ENCODE results near the gene PDCD1. TPM values are rescaled to one million over a fixed set of nuclear protein-coding genes. Genes with fewer than 3 reads are reported as not detected.
"Not testable (repeated sequence)": the region's sequence is repeated elsewhere in the genome, so short reads cannot be mapped to it uniquely, and the experiment has no call there.

The PDCD1 gene
- total RNA-seq, 1 donor from 2014 or later = 1.4 TPM

- intact Hi-C loops (cut with micrococcal nuclease); ATAC-seq; DNase-seq: not testable (repeated sequence)
These were observed 38.6 kb downstream of the PDCD1 start for GRCh38 chr2:241819947-241820624.

- intact Hi-C loops (cut with micrococcal nuclease) = no loop called here
- no peak for ATAC-seq
These were observed 39.8 kb downstream of the PDCD1 start for GRCh38 chr2:241818943-241819270.

DNA sequence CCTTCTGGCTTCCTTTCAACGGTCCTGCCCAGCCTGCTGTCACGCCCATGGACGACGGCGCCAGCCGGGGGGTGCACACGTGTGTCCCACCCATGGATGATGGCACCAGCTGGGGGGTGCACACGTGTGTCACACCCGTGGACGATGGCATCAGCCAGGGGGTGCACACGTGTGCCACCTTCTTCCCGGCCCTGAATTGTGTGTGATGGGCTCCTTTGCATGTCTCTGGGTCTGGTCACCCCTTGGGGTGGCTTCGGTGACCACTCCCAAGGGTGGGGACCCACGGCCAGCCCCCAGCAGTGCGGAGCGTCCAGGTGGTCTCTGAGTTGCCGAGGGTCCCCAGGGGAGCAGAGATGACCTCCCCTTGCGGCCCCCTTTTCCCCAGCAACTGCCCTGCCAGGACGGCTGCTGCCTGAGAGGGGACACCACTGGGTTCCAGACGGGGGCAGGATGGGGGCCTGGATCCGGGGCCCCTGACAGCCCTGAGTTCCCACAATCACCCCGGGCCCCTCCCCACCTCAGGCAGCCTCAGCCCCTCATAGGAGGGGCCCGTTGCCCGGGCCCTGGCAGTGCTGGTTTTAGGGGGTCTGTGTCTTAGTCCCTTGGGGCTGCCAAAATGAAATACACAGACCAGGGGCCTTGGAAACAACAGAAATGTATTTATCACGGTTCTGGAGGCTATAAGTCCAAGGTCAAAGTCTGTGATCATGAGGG, 40.3 kb downstream of the PDCD1 start:
- intact Hi-C loops (cut with micrococcal nuclease) = no loop called here
- ATAC-seq (no peak), DNase-seq (no peak)

More at GRCh38 chr2:241818943-241819270, 39.8 kb downstream of the PDCD1 start:
- no peak for DNase-seq

DNA sequence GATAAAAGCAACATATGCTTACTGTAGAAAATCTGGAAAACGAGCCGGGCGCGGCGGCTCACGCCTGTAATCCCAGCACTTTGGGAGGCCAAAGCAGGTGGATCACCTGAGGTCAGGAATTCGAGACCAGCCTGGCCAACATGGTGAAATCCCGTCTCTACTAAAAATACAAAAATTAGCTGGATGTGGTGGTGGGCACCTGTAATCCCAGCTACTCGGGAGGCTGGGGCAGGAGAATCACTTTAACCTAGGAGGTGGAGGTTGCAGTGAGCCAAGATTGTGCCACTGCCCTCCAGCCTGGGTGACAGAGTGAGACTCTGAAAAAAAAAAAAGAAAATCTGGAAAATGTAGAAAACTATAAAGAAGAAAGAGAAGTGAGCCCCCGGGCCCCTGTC, 40.9 kb downstream of the PDCD1 start:
- DNase-seq, ATAC-seq: not testable (repeated sequence)

GRCh38 chr2:241817126-241817820, 41.4 kb downstream of the PDCD1 start:
- ATAC-seq (no peak), DNase-seq (no peak)
- intact Hi-C loops (cut with micrococcal nuclease) = no loop called here

More for the DNA sequence above, 40.9 kb downstream of the PDCD1 start:
- intact Hi-C loops (cut with micrococcal nuclease) = not testable (repeated sequence)

DNA sequence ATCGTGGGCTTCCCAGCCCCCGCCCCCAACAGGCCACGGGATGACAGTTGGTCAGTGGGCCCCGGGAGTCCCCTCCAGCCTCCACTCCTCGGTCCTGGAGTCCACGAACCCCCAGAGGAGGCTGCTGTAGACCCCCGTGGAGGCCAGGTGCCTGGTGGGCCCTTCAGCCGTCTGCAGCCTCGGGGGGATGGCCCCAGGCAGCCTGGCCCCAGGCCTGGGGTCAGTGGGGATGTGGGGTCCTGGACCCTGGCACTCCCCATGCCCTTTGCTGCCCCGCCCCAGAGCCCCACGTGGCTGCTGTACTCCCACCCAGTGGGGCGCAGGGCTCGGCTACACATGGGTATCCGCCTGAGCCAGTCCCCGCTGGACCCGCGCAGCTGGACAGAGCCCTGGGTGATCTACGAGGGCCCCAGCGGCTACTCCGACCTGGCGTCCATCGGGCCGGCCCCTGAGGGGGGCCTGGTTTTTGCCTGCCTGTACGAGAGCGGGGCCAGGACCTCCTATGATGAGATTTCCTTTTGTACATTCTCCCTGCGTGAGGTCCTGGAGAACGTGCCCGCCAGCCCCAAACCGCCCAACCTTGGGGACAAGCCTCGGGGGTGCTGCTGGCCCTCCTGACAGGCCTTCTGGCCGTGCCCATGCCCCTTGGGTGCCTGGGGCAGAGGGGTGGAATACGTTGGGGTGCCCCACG, 42.1 kb downstream of the PDCD1 start:
- ATAC-seq = no peak
- no peak for DNase-seq

GRCh38 chr2:241815477-241816430, 42.9 kb downstream of the PDCD1 start:
- intact Hi-C loops (cut with micrococcal nuclease) = no loop called here
- DNase-seq (no peak), ATAC-seq (no peak)

More for the DNA sequence above, 42.1 kb downstream of the PDCD1 start:
- intact Hi-C loops (cut with micrococcal nuclease) = no loop called here

DNA sequence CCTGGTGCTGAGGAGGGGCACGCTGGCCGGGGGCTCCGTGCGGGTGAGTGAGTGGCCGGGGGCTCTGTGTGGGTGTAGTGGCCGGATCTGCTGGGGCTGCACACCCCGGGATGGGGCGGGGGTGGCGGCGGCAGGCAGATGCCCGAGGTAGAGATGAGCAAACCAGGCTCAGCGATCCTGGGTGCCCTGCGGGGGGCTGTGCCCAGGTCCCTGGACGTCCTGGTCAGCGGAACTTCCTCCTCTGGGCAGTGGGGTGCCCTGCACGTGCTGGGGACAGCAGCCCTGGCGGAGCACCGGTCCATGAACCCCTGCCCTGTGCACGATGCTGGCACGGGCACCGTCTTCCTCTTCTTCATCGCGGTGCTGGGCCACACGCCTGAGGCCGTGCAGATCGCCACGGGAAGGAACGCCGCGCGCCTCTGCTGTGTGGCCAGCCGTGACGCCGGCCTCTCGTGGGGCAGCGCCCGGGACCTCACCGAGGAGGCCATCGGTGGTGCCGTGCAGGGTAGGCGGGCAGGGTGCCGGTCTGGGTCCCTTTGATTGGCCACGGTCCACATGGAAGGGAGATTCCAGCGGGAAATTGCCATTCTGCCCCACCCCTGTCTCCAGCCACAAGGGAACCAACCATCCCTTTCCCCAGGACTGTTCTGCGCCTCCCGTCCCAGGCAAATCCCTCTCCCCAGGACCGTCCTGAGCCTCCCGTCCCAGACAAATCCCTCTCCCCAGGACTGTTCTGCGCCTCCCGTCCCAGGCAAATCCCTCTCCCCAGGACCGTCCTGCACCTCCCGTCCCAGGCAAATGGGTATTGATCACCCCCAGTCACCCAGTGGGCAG, 43.8 kb downstream of the PDCD1 start:
- ATAC-seq = no peak
- intact Hi-C loops (cut with micrococcal nuclease) = no loop called here
- DNase-seq = peak; percentile 32

DNA sequence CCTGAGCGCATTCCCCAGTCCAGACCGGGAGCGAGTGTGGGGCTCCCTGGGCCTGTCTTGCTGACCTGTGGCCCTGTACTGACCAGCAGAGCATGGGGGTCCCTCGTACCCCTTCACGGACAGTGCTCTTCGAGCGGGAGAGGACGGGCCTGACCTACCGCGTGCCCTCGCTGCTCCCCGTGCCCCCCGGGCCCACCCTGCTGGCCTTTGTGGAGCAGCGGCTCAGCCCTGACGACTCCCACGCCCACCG, 44.4 kb downstream of the PDCD1 start:
- DNase-seq (peak; percentile 31), ATAC-seq (no peak)
- intact Hi-C loops (cut with micrococcal nuclease) = no loop called here

GRCh38 chr2:241813644-241814392, 44.9 kb downstream of the PDCD1 start:
- ATAC-seq (no peak), DNase-seq (peak; percentile 23)
- intact Hi-C loops (cut with micrococcal nuclease) = no loop called here

DNA sequence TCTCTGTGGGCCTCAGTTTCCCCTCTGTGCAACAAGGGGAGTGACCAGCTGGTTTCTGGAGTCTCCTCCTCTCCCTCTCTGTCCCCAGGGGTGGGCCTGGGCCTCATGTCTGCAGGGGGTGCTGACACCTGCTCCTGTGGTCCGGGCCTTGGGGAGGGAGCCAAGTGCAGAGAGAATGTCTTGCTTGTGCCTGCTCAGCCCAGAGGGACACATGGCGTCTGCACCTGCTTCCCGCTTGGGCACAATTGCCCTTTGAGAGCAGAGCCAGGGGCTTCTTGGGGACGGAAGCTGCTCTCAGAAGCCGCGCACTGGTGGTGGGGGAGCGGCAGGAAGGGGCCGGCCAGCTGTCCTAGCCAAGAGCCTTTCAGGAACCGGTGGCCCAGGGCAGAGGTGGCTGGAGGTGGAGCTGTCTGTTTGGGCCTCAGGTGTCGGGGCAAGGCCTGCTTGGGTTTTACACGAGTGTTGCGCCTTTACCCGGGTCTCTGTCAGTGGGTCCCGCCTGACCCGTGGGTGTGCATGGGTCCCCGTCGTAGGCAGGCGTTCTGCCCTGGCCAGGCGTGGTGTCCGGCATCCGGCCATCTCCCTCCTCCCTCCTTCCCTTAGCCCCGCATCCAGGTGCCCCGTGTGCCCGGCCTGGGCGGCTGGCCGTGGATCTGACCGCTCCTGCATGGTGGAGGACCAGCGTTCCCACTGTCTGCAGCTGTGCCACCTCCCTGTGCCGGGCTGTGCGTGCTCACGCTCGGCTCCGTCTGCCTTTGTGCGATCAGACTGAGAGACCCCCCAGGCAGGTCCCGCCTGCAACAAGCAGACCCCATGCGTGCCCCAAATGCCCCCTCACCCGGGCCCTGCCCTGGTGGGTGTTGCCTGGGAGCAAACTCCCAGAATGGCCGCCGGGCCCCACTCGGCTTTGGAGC, 45.7 kb downstream of the PDCD1 start:
- intact Hi-C loops (cut with micrococcal nuclease) = no loop called here
- ATAC-seq (no peak), DNase-seq (no peak)

- DNase-seq (no peak), ATAC-seq (no peak)
- intact Hi-C loops (cut with micrococcal nuclease) = no loop called here
These were observed 46.6 kb downstream of the PDCD1 start for GRCh38 chr2:241811952-241812729.

DNA sequence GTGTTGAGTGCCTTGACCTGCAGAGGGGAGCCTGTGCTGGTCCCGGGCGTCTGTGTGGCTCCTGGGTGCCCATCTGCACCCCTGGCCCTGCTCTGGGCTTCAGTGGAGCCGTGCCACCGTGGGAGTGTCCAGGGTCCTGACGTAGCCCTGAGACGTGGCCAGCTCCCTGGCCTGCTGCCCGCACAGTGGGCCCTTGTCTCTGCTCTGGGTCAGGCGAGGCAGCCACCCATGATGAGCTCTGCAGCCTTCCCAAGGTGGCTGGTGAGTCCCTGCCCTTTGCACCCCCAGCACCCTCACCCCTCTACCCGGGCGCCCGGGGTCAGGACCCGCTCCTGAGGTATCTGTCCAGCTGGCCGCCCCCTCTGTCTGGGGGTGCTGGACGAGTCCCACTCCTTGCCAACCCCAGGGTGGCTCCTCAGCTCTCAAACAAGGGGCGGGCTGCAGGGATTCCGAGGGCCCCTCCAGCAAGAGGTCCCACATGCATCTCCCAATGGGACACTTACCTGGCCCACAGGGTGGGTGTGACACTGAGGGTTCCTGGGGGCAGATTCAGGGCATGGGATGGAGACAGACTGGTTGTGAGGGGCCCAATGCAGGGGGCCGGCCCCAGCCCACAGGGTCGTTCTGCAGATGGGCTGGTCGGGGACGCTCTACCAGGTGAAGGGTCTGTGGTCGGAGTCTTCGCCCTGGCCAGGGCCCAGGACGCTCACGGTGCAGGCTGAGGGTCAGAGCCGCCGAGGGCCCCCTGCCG, 47.3 kb downstream of the PDCD1 start:
- intact Hi-C loops (cut with micrococcal nuclease) = no loop called here
- DNase-seq (peak; percentile 89), ATAC-seq (peak; percentile 90)

DNA sequence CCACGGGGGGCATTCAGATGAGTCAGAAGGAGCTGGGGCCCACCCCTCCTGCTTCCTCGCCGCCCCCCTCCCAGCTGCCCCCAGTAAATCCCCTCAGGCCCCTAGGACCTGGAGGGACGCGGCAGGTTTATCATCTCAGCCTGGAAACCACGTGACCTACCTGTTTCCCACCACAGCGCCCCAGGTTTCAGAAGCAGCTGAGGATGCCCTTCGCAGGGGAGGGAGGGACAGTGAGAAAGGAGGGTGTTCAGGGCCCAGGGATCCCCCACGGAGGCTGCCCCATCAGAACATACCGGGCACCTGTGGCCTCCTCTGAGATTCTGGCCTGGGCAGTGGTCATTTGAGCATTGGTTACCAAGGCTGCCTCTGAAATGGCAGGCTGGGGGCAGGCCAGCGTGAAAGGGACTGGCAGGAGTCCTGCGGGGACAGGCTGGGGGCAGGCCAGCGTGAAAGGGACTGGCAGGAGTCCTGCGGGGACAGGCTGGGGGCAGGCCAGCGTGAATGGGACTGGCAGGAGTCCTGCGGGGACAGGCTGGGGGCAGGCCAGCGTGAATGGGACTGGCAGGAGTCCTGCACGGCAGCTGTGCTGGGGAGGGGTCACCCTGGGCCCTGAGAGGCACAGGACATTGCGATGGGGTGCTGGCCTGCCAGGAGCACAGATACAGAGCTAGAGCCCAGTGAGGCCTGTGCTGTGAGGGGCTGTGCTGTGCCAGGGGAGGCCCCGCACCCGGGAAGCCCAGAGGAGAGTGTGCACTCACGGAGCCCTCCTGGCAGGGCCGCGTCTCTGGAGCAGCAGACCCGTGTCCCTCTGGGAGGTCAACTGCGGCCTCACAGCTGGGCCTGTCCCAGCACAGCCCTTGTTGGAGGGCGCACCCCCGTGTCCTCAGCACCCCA, 48.1 kb downstream of the PDCD1 start:
- intact Hi-C loops (cut with micrococcal nuclease) = no loop called here
- DNase-seq = peak; percentile 84
- peak; percentile 92 for ATAC-seq

All from left ventricle myocardium superior (tissue), 1 donor.